Measurements from ENCODE around the gene TYK2. TPM values are rescaled to one million over a fixed set of nuclear protein-coding genes. Genes with fewer than 3 reads are reported as not detected.
"Not testable (repeated sequence)": the region's sequence is repeated elsewhere in the genome, so short reads cannot be mapped to it uniquely, and the experiment has no call there.

TYK2 gene
- polyA plus RNA-seq, 1 experiment: 29.1 TPM

- Histone ChIP-seq H3K9me3 (ENCODE audit: control insufficient read depth, insufficient read depth, low read length) (no peaks in the 10 kb centered on the region), H3K27me3 (ENCODE audit: control insufficient read depth, insufficient read depth, low read length) (no peaks in the 10 kb centered on the region), H3K27ac (ENCODE audit: low read depth, low read length) (no peak overlapping the region), H3K4me3 (ENCODE audit: low read depth, low read length) (no peak overlapping the region)
- TF ChIP-seq, protein P1, sequence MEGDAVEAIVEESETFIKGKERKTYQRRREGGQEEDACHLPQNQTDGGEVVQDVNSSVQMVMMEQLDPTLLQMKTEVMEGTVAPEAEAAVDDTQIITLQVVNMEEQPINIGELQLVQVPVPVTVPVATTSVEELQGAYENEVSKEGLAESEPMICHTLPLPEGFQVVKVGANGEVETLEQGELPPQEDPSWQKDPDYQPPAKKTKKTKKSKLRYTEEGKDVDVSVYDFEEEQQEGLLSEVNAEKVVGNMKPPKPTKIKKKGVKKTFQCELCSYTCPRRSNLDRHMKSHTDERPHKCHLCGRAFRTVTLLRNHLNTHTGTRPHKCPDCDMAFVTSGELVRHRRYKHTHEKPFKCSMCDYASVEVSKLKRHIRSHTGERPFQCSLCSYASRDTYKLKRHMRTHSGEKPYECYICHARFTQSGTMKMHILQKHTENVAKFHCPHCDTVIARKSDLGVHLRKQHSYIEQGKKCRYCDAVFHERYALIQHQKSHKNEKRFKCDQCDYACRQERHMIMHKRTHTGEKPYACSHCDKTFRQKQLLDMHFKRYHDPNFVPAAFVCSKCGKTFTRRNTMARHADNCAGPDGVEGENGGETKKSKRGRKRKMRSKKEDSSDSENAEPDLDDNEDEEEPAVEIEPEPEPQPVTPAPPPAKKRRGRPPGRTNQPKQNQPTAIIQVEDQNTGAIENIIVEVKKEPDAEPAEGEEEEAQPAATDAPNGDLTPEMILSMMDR (IDR thresholded peaks at IDR 0.05; ENCODE audit: low read depth, low read length): peak; percentile 92
- ChIA-PET CTCF (interaction anchor here (0.6 to 7.1 kb wide), 22 partner anchors 9 to 260 kb away, joined by 3 to 188 read pairs (median 4); partner anchors contain the start of genes CDC37, ICAM1, ICAM5 and TYK2), POLR2A (interaction anchor here (0.5 to 1.1 kb wide), 7 partner anchors 10 to 132 kb away, joined by 3 to 8 read pairs (median 5); partner anchors contain the start of genes ICAM1, RAVER1 and TYK2)
- peak; percentile 46 for DNase-seq (ENCODE audit: low read depth, low spot score)
Measured at GRCh38 chr19:10390652-10391286, 10.4 kb upstream of the TYK2 start.

DNA sequence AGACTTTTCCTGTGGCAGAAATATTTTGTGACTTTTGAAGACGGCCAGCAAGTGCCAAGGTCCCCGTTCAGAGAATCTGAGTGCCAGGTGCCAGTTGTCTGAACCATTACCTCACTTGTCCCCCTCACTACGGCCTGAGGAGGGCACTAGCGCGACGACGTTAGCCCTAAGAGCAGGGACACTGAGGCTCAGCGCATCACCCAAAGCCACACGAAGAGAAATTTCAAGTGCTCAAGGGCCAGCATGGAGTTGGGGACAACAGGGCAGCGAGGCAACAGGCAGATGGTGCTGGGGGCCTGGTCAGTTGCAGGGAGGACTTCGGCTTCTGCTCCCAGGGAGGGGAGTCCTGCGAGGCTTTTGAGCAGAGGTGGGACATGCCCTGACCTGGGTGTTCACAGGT, 9.5 kb upstream of the TYK2 start:
- Histone ChIP-seq H3K9me3 (ENCODE audit: control insufficient read depth, insufficient read depth, low read length) (no peaks in the 10 kb centered on the region), H3K27ac (ENCODE audit: low read depth, low read length) (no peak overlapping the region), H3K27me3 (ENCODE audit: control insufficient read depth, insufficient read depth, low read length) (no peaks in the 10 kb centered on the region), H3K4me3 (ENCODE audit: low read depth, low read length) (no peak overlapping the region)
- TF ChIP-seq, protein P1 (IDR thresholded peaks at IDR 0.05; ENCODE audit: low read depth, low read length): peak; percentile 27; the same call in 1 of the 2 replicates
- no peak for DNase-seq (ENCODE audit: low read depth, low spot score)
- ChIA-PET POLR2A (interaction anchor here (0.6 to 1.5 kb wide), 2 partner anchors 120 to 131 kb away, joined by 6 read pairs; no protein-coding TSS in a partner anchor), CTCF (interaction anchor here (0.6 to 7.1 kb wide), 17 partner anchors 8 to 251 kb away, joined by 3 to 188 read pairs (median 8); partner anchors contain the start of genes CDC37, ICAM1 and TYK2)

GRCh38 chr19:10388957-10389356, 8.6 kb upstream of the TYK2 start:
- CTCF ChIA-PET: interaction anchor here (0.6 to 7.1 kb wide), 34 partner anchors 9 to 458 kb away, joined by 3 to 188 read pairs (median 4); partner anchors contain the start of genes CDC37, ICAM1, ICAM4 and TYK2
- POLR2A ChIA-PET: interaction anchor here (0.7 to 1.5 kb wide), 5 partner anchors 9 to 130 kb away, joined by 3 to 18 read pairs (median 3); partner anchors contain the start of gene TYK2
- TF ChIP-seq, protein P1 (IDR thresholded peaks at IDR 0.05; ENCODE audit: low read depth, low read length): peak; percentile 96
- H3K9me3 ChIP-seq (ENCODE audit: control insufficient read depth, insufficient read depth, low read length): no peaks in the 10 kb centered on the region
- no peak overlapping the region for H3K4me3 ChIP-seq (ENCODE audit: low read depth, low read length)
- H3K27me3 ChIP-seq (ENCODE audit: control insufficient read depth, insufficient read depth, low read length): no peaks in the 10 kb centered on the region
- peak overlapping the region; percentile 11 for H3K27ac ChIP-seq (ENCODE audit: low read depth, low read length)
- peak; percentile 50 for DNase-seq (ENCODE audit: low read depth, low spot score)

- TF ChIP-seq, protein P1 (IDR thresholded peaks at IDR 0.05; ENCODE audit: low read depth, low read length): no peak
- Histone ChIP-seq H3K27ac (ENCODE audit: low read depth, low read length) (no peak overlapping the region), H3K27me3 (ENCODE audit: control insufficient read depth, insufficient read depth, low read length) (no peaks in the 10 kb centered on the region), H3K4me3 (ENCODE audit: low read depth, low read length) (no peak overlapping the region), H3K9me3 (ENCODE audit: control insufficient read depth, insufficient read depth, low read length) (no peaks in the 10 kb centered on the region; the same call in 1 of the 2 replicates)
- no peak for DNase-seq (ENCODE audit: low read depth, low spot score)
- ChIA-PET POLR2A (interaction anchor here (0.5 kb wide), 1 partner anchor 121 kb away, joined by 3 read pairs; no protein-coding TSS in a partner anchor), CTCF (no interaction called here)
Measured at GRCh38 chr19:10384580-10384979, 4.2 kb upstream of the TYK2 start.

- not testable (repeated sequence) for H3K27ac ChIP-seq (ENCODE audit: low read depth, low read length); H3K9me3 ChIP-seq (ENCODE audit: control insufficient read depth, insufficient read depth, low read length); DNase-seq (ENCODE audit: low read depth, low spot score); H3K27me3 ChIP-seq (ENCODE audit: control insufficient read depth, insufficient read depth, low read length); H3K4me3 ChIP-seq (ENCODE audit: low read depth, low read length)
- POLR2A ChIA-PET: interaction anchor here (0.6 to 0.7 kb wide), 2 partner anchors 47 to 186 kb away, joined by 8 read pairs; partner anchors contain the start of gene CDKN2D
- CTCF ChIA-PET: interaction anchor here (0.7 kb wide), 2 partner anchors 12 to 114 kb away, joined by 3 read pairs; no protein-coding TSS in a partner anchor
Measured at GRCh38 chr19:10383223-10383499, 2.8 kb upstream of the TYK2 start.
